ENCODE measurements around the gene STON2.

The STON2 gene

GRCh38 chr14:81408595-81408994 is 8.5 kb upstream of the STON2 start:
- H3K4me3 ChIP-seq (ENCODE audit: control insufficient read depth, low read depth, low read length) = no peak overlapping the region

GRCh38 chr14:81406863-81407262 is 6.7 kb upstream of the STON2 start:
- DNase-seq (ENCODE audit: low read depth) = peak; percentile 91
- no peak overlapping the region for H3K4me3 ChIP-seq (ENCODE audit: control insufficient read depth, low read depth, low read length)
- TF ChIP-seq CTCF (conservative IDR thresholded peaks at IDR 0.05; ENCODE audit: control insufficient read depth, insufficient read depth, low read depth, low read length) = no peak

More at GRCh38 chr14:81408595-81408994, 8.5 kb upstream of the STON2 start:
- TF ChIP-seq CTCF (conservative IDR thresholded peaks at IDR 0.05; ENCODE audit: control insufficient read depth, insufficient read depth, low read depth, low read length) = no peak
- DNase-seq (ENCODE audit: low read depth) = no peak

- TF ChIP-seq CTCF (conservative IDR thresholded peaks at IDR 0.05; ENCODE audit: control insufficient read depth, insufficient read depth, low read depth, low read length) = no peak
- DNase-seq (ENCODE audit: low read depth) = peak; percentile 67
- no peak overlapping the region for H3K4me3 ChIP-seq (ENCODE audit: control insufficient read depth, low read depth, low read length)
Observed at GRCh38 chr14:81402123-81402495, 2.0 kb upstream of the STON2 start.

- peak; percentile 97 for DNase-seq (ENCODE audit: low read depth)
- TF ChIP-seq CTCF (conservative IDR thresholded peaks at IDR 0.05; ENCODE audit: control insufficient read depth, insufficient read depth, low read depth, low read length) = no peak
- no peak overlapping the region for H3K4me3 ChIP-seq (ENCODE audit: control insufficient read depth, low read depth, low read length)
Observed at GRCh38 chr14:81401420-81402122, 1.4 kb upstream of the STON2 start.

GRCh38 chr14:81400852-81401251 is 728 bp upstream of the STON2 start:
- DNase-seq (ENCODE audit: low read depth) = peak; percentile 100
- H3K4me3 ChIP-seq (ENCODE audit: control insufficient read depth, low read depth, low read length) = no peak overlapping the region
- no peak for TF ChIP-seq CTCF (conservative IDR thresholded peaks at IDR 0.05; ENCODE audit: control insufficient read depth, insufficient read depth, low read depth, low read length)

GRCh38 chr14:81398196-81398891 is 1.8 kb downstream of the STON2 start:
- DNase-seq (ENCODE audit: low read depth) = no peak
- H3K4me3 ChIP-seq (ENCODE audit: control insufficient read depth, low read depth, low read length) = no peak overlapping the region
- TF ChIP-seq CTCF (conservative IDR thresholded peaks at IDR 0.05; ENCODE audit: control insufficient read depth, insufficient read depth, low read depth, low read length) = no peak

Measured in fibroblast of mammary gland (primary cell).